Mesangial cell (primary cell): ENCODE data around the gene P2RX6. TPM values are rescaled to one million over a fixed set of nuclear protein-coding genes. Genes with fewer than 3 reads are reported as not detected.

Experiments used
- total RNA-seq: library from RNA; depleted of rRNA; stranded (reverse); fragments of >200 nt; gene quantifications from 2 replicates; pipeline ENCODE4 v1.2.3, GENCODE V29; 2015

P2RX6 gene
- 0.16 and 0.38 TPM in 2 replicates for total RNA-seq

DNA sequence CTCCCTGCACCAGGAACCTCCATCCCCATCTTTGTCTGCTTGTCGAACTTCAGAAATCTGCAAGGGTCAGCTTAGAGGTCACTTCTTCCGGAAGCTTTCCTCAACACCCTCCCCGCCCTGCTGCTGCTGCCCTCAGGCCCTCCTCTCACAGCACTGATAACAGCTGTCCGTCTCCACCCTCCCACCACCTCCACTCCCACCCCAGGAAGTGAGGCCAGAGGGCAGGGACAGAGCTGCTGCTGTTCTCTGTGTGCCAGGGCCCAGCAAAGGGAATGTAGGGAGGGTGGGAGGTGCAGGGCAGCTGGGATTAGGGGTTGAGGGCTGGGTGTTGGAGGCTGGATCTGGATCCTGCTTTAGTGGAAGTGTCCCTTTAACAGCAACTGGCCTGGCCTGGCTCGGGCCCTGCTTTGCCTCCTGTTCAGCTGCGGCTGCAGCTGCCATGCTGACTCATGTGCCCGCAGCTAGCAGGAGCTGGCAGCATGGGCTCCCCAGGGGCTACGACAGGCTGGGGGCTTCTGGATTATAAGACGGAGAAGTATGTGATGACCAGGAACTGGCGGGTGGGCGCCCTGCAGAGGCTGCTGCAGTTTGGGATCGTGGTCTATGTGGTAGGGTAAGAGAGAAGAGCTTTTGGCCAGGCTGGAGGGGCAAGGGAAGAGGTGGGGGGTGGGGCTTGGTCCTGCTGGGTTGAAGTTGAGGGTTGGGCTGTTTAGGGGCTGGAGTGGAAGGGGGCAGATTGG, at the start of gene P2RX6:
P2RX6 (plus strand) TSS at position 440 of the 740 bp plus-strand sequence; CDS start at position 450, 10 bp downstream.

DNA sequence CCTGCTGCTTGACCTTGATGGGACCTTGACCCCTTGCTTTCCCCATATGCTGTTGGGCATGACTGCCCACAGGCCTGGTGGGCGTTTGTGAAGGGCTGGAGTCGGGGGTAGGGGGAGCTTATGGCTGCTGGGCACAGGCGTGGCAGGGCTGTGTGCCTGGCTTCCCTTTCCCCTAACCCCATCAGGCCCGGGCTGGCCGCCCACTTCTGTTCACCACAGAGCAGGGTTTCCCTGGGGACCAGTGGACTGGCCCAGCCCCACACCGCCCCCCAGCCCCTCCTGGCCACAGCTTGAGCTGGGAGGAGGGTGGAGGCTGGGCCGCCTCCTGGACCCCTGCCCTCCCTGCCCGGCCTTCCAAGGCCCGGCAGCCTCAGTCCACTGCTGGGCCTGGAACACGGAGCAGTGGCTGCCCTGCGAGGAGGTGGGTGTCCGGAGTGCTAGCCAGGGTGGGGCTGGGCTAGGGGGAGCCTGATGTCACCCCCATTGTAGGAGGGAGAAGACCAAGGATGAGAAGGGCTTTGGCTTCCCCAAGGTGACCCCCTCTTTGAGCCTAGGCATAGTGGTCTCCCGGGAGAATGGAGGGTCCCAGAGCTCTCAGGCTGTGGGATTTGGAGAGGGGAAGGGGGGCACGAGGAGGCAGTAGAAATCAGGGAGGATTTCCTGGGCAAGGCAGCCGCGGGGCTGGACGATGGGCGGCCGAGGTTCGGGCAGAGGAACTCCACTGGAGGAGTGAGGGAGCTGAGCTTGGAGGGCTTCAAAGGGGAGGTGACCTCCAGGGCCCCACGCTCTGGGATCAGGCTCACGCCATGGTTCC, 47.9 kb upstream of the P2RX6 start, which contains the start of gene AIFM3:
AIFM3 (plus strand) TSS at position 373 of the 814 bp plus-strand sequence. CDS start 690 bp downstream, outside the sequence.

DNA sequence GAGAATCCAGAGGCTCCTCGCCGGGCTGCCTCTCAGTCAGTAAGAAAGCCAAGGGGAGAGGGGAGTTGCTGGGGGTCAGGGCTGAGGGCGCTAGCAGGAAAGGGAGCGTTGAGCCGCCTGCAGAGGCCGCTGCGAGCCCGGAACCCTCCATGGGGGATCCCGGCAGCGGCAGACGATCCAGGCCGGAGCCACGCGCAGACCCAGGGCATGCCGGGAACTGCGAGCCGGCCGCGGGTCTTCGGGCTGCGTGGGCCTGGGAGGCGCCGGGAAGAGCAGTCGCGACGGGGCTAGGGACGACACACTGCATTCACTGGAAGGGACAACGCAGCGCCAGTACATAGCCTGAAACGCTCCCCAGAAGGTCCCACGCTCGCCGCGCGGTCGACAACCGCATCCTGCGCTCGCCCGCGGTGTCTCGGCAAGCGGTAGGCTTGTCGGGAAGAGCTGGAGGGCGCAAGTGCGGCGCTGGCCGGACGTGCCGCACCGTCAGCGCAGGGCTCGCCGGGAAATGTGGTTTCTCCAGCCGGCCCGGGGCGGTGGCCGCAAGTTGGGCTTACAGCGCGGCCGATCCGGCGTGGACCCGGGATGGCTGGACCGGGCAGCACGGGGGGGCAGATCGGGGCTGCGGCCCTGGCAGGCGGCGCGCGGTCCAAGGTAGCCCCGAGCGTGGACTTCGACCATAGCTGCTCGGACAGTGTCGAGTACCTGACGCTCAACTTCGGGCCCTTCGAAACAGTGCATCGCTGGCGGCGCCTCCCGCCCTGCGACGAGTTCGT, 33.0 kb upstream of the P2RX6 start, which contains the start of gene LZTR1:
LZTR1 (plus strand) TSS at position 511 of the 776 bp plus-strand sequence; CDS start at position 586, 75 bp downstream.

DNA sequence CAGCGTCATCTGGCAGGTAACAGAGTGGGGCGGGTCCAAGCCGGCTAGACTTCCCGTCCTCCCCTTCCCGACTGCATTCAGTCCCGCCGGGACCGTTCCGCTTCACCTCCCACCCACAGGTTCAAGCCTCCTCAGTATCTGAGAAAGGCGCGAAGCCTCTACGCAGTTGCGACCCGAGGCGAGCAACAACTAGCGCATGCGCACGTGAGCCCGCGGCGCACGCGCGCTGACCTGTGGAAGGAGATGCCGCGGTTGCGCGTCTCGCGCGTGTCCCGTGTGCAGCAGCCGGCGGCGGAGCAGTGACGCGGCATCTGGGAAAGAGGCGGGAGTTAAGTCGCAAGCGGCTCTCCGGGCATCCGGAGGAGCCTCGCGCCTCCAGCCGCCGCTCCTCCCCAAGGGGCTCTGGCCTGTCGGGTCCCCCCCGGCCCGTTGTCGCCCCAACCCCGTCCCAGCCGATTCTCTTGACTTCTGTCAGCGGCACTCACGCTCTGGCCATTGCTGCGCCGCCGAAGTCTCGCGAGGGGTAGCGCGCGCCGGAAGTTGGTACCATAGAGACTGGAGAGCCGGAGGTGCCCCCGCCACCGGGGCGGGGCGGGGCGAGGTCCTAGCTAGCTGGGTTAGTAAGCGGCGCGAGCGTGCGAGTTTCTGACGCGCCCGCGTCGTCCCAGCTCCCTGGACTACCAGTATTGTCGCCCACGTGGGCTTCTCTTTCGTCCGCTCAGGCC, 13.2 kb upstream of the P2RX6 start, which contains the start of gene THAP7:
THAP7 (minus strand) TSS at position 518 of the 725 bp plus-strand sequence; CDS start at position 311, 207 bp downstream.

DNA sequence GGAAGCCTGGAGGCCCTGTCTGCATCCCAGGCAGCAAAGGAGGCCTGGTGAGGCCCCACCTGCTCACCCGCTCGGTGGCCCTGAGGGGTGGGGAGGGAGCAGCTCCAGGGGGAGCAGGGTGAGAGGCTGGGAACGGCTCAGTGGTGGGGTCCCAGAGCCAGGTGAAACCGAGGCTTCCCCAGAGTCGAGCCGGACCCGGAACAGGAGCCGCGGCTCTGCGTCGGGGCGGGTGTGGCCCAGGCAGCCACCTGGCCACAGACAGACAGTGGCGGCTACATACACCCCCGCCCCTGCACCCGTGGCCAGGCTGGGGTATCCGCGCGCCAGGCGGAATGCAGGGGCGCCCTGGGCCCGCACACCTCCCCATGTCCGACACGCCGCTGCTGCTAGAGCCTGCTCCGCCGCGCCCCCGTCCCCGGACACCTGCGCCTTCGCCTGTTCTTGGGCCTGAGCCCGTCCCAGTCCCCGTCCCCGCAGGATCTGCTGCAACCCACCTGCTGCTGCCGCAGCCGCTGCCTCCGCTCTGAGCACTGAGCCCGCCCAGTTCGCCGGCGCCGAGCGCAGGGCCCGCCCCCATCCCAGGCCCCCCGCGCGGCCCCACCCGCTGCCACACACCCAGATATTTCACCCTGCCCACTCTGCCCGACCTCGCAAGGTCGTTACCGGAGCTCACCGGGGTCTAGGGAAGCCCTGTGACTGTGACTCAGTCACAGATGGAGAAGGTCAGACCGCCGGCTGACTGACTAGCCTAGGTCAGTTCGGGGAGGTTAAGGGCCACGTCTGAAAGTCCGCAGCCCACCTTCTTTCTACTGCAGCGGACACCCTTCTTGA, 17.3 kb downstream of the P2RX6 start, which contains the start of gene SLC7A4:
SLC7A4 (minus strand) TSS at position 525 of the 831 bp plus-strand sequence. CDS start 749 bp downstream, outside the sequence.

DNA sequence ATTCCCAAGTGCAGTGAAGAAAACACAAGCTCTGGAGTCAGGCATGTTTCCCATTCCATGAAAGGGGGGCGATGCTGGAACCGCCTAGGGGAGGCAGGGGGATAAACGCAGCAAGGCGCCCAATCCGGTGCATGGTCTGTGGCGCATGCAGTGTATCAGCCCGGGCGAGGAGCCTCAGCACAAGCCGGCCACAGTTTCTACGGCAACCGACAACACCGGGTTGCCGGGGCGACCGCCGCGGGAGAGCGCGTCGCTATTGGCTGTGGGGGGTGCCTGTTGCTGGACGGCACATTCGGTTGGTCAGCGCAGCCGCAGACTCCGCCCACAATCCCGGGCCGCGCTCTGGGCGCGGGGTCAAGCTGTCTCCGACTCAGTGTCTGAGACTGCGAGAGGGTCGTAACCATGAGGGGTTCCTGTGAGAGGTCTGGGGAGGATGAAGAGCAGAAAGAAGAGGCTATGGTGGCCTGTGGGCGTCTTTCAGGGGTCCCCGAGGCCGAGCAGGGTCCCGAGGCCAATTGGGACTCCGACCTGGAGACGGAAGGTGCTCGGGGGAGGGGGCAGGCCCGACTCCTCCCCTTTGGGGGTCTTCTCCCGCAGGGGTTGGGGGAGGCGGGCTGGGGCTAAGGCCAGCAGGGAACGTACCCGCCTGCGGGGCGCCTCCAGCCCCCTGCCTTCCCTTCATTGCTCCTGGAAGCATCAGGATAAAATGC, 30.8 kb downstream of the P2RX6 start, which contains the start of gene LRRC74B:
LRRC74B (plus strand) TSS at position 362 of the 710 bp plus-strand sequence; CDS start at position 403, 41 bp downstream.

Other genes starting within 250 kb of the P2RX6 start
- gene SERPIND1, start 241.1 kb upstream of the P2RX6 start, total RNA-seq = not detected in 2 replicates
- 54.6 and 63.0 TPM in 2 replicates for gene PI4KA, start 156.4 kb upstream of the P2RX6 start, total RNA-seq
- 10.9 and 14.3 TPM in 2 replicates for gene SNAP29, start 156.2 kb upstream of the P2RX6 start, total RNA-seq
- gene CRKL, start 97.8 kb upstream of the P2RX6 start, total RNA-seq = 35.4 and 35.6 TPM in 2 replicates
- gene AIFM3, start 47.9 kb upstream of the P2RX6 start, total RNA-seq = 0.25 and 0.49 TPM in 2 replicates
- 36.2 and 48.3 TPM in 2 replicates for gene LZTR1, start 32.9 kb upstream of the P2RX6 start, total RNA-seq
- 35.4 and 36.5 TPM in 2 replicates for gene THAP7, start 13.0 kb upstream of the P2RX6 start, total RNA-seq
- gene SLC7A4, start 17.4 kb downstream of the P2RX6 start, total RNA-seq = 2.0 TPM in 1 of 2 replicates, not detected in the other
- gene LRRC74B, start 30.8 kb downstream of the P2RX6 start, total RNA-seq = not detected in 2 replicates